GM18861 (cell line): ENCODE data around the gene STC2.
A peak's percentile ranks its signal among the peaks of the same experiment; 100 is the strongest.

ENCODE experiments used
- ATAC-seq: cut with Tn5 transposase; IDR thresholded peaks from one replicate; pipeline ENCODE4 v1.9.1; 2021; ENCODE audit not compliant: unreplicated experiment

STC2 gene

DNA sequence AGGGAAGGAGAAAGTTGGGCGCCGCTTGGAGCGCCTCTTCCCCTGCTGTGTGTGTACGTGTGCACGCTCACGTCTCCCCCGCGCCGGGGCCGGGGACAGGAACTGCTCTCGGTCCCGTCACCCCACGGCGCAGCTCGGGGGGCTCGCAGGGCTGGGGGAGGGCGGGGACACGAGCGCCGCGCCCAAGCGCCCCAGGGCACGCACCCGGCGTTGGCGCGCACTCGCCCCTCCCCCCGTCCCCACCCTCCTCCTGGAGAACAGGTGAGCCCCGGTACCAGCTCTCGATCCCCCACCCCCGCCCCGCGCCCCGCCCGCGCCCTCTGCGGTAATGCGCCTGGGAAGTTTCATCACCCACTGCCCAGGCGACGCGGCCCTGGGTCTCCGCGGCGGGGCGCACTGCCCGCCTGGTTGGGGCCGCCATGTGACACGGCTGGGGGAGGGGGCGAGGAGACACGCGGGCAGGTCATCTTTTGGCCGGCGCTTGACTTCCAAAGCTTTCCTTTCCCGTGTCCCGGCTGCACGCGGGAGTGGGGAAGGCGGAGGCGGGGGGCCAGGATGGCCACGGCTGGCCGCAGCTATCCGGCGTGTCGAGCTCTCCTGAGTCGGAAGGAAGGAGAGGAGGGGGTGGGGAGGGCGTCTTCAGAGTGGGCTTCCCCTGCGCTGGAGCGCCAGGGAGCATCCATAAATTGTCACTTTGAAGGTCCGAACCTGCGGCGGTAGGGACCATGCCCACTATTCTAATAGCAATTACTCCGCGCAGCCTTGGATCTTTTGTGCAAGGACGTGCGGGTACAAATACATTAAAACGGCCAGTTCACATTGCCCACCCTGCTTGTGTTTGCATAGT, 1.5 kb upstream of the STC2 start:
- peak; percentile 47 for ATAC-seq

GRCh38 chr5:173328844-173329490, 753 bp upstream of the STC2 start:
- no peak for ATAC-seq

DNA sequence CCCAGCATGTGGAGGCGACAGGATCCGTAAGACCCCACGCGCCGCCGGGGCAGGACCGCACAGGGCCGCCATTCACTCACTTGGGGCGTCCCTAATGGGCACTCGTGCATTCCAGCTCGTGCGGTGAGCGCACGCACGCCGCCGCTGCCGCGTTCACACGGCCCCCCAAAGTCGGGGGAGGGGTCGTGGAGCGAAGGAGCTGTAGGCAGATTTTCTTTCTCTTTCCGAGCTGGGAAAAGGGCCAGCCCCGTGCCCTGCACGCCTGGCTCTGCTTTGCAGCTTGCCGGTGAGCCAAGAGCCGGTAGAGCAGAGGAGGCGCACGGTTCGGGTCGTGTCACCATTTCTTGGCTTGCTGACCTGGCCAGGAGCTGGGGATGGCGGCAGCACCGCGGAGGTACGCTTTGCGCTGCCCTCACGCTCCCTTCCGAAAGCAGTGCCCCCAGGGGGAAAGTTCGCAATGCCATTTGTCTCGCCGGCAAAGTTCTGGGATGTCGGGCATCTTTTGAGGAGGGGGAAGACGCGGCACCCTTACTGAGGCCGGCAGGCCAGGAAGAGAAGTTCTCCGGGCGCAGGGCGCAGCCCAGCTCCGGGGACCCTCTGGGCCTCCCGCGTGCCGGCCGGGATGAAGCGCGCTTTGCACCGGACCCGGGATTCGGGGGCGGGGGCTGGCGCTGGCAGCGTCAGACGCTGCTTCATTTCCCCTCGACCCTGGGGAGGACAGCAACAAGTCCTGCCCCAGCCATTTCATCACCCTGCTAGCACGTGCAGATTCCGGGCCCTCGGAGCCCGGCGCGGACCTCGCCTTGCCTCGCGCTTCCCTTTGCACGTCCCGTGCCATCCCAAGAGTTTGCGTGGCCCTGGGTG, 898 bp downstream of the STC2 start:
- ATAC-seq, result no peak

DNA sequence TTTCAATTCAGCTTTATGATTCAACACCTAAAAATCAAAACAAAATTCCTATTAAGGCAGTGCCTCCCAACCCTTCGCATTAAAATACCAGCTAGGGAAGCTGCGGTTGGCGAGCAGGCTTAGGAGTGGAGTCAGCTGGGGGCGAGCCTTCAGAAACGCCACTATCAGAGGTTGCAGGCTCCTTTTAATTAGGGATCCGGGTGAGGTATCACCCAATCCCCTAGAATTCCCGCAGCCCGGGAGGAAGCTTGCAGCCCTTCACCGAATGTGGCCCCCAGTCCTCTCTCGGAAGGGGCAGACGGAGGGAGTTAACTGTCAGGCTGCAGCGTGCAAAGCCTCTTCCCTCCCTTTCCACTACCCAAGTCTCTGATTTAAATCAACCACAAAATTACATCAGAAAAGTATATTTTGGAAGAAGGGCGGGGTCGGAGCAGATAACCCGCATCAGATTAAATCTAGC, 1.7 kb downstream of the STC2 start:
- no peak for ATAC-seq

DNA sequence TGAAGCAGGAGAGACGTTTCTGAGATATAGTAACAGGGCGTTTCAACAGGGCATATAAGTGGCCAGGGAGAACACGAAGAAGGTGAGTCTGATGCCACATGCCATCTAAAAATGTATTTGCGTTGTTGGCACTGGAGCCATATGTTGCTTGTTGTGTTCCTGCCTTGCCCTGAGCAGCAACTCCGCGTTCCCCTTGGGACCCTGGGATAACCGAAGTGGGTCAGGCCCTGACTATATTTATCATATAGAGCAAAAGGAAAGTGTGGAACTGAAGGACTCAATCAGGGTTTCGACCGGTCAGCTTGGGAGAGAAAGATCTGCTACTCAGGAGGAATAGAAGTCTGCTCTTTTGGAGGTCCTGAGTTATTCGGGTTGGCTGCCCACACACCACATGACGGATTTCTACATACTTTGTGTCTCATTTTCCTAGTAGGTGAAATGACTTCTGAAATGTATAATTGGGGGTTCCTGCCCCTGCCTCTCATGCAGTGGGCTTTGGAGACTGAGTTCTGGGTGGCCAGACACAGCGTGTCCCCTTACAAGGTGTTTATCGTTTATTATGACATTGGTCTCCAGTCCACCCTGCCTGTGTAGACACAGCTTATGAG, 3.0 kb downstream of the STC2 start:
- no peak for ATAC-seq

GRCh38 chr5:173324115-173325001, 3.9 kb downstream of the STC2 start:
- ATAC-seq, result no peak

DNA sequence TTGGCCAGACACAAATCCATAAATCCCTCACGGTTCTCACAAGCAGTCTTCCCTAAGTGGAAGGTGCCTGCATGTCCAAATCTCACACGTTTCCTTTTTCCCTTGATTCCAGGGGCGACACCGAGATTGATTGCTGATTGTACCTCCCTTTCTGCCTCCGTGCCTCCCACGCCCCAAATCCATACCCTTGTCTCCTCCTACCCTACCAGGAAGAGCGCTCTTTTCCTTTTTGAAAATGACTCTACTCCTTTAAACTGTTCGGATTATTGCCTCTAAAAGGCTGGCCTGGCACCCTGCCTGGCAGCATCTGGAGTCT, 4.5 kb downstream of the STC2 start:
- ATAC-seq, result no peak

GRCh38 chr5:173323106-173323798, 5.0 kb downstream of the STC2 start:
- ATAC-seq, result no peak

DNA sequence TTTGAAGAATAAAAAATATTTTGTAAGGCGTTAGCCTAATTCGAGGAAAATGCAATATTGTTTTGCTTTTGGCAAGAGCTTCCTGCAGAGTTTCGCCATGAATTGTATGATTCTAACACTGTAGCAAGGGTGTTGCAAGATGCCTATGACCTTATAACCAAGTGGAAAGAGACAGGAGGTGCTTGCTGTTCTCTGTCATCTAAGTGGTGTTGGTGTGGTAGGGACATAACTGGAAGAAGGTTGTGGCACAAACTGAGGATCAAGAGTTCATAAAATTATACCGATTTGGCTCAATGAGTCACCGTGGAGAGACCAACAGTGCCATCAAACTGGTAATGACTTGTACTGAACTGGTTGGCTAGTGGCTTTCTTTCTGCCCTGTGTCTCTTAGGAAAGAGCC, 6.3 kb downstream of the STC2 start:
- no peak for ATAC-seq

GRCh38 chr5:173320259-173320658, 8.0 kb downstream of the STC2 start:
- no peak for ATAC-seq

GRCh38 chr5:173319646-173320045, 8.6 kb downstream of the STC2 start:
- ATAC-seq, result no peak

DNA sequence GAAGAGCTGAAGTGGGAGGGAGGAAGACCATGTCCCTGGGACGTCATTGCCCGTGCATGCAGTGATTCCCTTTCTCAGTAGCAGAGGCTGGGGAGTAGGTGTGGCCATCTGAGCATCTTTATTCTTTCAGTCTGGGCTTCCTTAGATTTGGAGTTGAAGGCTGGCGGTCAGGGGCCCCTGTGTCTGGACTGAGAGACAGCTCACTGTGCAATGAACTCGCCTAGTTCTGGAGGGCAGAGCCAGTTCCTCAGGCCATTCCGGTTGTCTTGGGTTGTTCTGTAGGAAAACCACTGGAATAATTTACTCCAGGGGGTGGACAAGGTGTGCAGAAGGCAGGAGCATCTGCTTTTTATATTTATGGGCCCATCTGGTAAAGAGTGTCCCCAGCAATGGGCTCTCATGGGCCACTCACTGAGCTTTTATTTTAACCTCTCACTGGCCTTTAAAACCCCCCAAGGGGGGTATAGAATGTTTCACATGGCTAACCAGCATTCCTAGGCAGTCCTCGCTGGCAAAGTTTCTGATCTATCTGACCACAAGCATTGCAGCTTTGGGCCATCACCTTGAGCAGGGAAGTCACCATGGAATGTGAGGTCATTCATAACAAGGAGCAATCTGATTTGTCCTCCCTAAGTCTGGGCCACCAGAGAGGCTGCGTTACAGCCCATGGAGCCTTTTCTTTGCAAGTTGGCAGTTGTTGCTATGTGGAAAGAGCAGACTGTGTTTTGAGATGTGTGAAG, 9.2 kb downstream of the STC2 start:
- ATAC-seq, result no peak

- no peak for ATAC-seq
Observed at GRCh38 chr5:173318330-173318729, 9.9 kb downstream of the STC2 start.

- ATAC-seq, result no peak
Observed at GRCh38 chr5:173317852-173318251, 10.4 kb downstream of the STC2 start.

- no peak for ATAC-seq
Observed at GRCh38 chr5:173317091-173317730, 11.0 kb downstream of the STC2 start.

DNA sequence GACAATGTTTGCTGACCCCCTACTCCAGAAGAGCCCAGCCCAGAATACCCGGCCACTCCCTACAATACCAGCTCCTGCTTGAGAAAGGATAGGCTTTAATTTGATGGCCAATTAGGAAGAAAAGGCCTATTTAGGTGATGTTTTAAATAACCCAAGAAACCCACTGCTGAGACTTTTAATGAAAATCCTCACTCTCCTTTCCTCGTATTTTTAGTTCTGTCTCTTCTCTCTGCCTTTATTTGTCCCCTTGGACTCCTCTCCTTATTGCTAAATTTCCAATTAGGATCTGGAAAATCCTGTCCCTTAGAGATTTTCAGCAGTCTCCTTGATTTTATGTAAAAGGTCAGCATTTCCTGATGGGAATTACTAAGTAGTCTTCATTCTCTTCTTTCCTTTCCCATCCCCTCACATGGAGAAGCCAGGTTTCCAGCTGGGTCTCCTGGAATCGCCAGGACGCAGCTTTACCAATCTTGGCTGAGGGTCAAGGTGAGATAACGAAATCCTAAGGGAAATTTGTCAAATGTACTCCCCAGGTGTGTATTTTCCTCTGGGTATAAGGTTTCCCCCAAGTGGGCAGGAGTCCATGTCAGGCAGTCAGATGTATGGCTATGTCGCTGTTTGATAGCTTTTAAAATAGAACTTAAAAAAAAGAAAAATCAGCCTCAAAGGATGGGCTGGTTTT, 11.7 kb downstream of the STC2 start:
- ATAC-seq, result no peak

GRCh38 chr5:173315495-173316338, 12.5 kb downstream of the STC2 start:
- no peak for ATAC-seq
